Measurements from ENCODE around the gene OLFM1. TPM values are rescaled to one million over a fixed set of nuclear protein-coding genes. Genes with fewer than 3 reads are reported as not detected.

OLFM1 gene
- total RNA-seq, 1 donor from 2014 or later: 10.0 TPM

- no peak for DNase-seq
- Histone ChIP-seq H3K27ac (replicated peaks) (no peak overlapping the region), H3K4me1 (no peaks in the 10 kb centered on the region), H3K4me3 (no peak overlapping the region), H3K36me3 (no peaks in the 10 kb centered on the region), H3K27me3 (ENCODE audit: low read depth) (peaks cover 85% of the 10 kb centered on the region), H3K9me3 (replicated peaks) (no peaks in the 10 kb centered on the region)
- intact Hi-C loops (cut with micrococcal nuclease): no loop called here
- no peak for TF ChIP-seq CTCF (IDR thresholded peaks at IDR 0.05; ENCODE audit: borderline replicate concordance)
These were observed 39.9 kb upstream of the OLFM1 start for GRCh38 chr9:135047521-135047920.

- Histone ChIP-seq H3K36me3 (no peaks in the 10 kb centered on the region), H3K9me3 (replicated peaks) (no peaks in the 10 kb centered on the region), H3K27ac (replicated peaks) (no peak overlapping the region), H3K4me3 (no peak overlapping the region), H3K27me3 (ENCODE audit: low read depth) (peaks cover 86% of the 10 kb centered on the region), H3K4me1 (no peaks in the 10 kb centered on the region)
- DNase-seq: no peak
- intact Hi-C loops (cut with micrococcal nuclease): no loop called here
- TF ChIP-seq CTCF (IDR thresholded peaks at IDR 0.05; ENCODE audit: borderline replicate concordance): no peak
These were observed 39.3 kb upstream of the OLFM1 start for GRCh38 chr9:135048046-135048757.

- intact Hi-C loops (cut with micrococcal nuclease): no loop called here
- no peak overlapping the region for H3K27ac ChIP-seq (replicated peaks)
- no peaks in the 10 kb centered on the region for H3K9me3 ChIP-seq (replicated peaks)
- peaks cover 90% of the 10 kb centered on the region for H3K27me3 ChIP-seq (ENCODE audit: low read depth)
- no peak for TF ChIP-seq CTCF (IDR thresholded peaks at IDR 0.05; ENCODE audit: borderline replicate concordance)
- DNase-seq: no peak
- H3K4me1 ChIP-seq: no peaks in the 10 kb centered on the region
- H3K36me3 ChIP-seq: no peaks in the 10 kb centered on the region
- no peak overlapping the region for H3K4me3 ChIP-seq
These were observed 38.6 kb upstream of the OLFM1 start for GRCh38 chr9:135048758-135049444.

GRCh38 chr9:135049460-135049859 is 38.0 kb upstream of the OLFM1 start:
- H3K4me3 ChIP-seq: no peak overlapping the region
- H3K36me3 ChIP-seq: no peaks in the 10 kb centered on the region
- H3K9me3 ChIP-seq (replicated peaks): no peaks in the 10 kb centered on the region
- H3K27ac ChIP-seq (replicated peaks): no peak overlapping the region
- H3K27me3 ChIP-seq (ENCODE audit: low read depth): peaks cover 92% of the 10 kb centered on the region
- intact Hi-C loops (cut with micrococcal nuclease): no loop called here
- no peaks in the 10 kb centered on the region for H3K4me1 ChIP-seq
- TF ChIP-seq CTCF (IDR thresholded peaks at IDR 0.05; ENCODE audit: borderline replicate concordance): no peak
- no peak for DNase-seq

- no peak overlapping the region for H3K27ac ChIP-seq (replicated peaks)
- H3K9me3 ChIP-seq (replicated peaks): no peaks in the 10 kb centered on the region
- H3K4me3 ChIP-seq: no peak overlapping the region
- no peaks in the 10 kb centered on the region for H3K36me3 ChIP-seq
- TF ChIP-seq CTCF (IDR thresholded peaks at IDR 0.05; ENCODE audit: borderline replicate concordance): no peak
- no peak for DNase-seq
- intact Hi-C loops (cut with micrococcal nuclease): no loop called here
- H3K4me1 ChIP-seq: no peaks in the 10 kb centered on the region
- peaks cover 95% of the 10 kb centered on the region for H3K27me3 ChIP-seq (ENCODE audit: low read depth)
These were observed 37.1 kb upstream of the OLFM1 start for GRCh38 chr9:135050072-135050990.

Measured in left ventricle myocardium inferior (tissue), 1 donor.